ENCODE results near the gene TPD52L1. TPM values are rescaled to one million over a fixed set of nuclear protein-coding genes. Genes with fewer than 3 reads are reported as not detected.

Gene TPD52L1
- total RNA-seq, 4 donors from 2014 or later: 22.2 to 77.6 (median 37.7) TPM

- Histone ChIP-seq H3K27ac (no peak overlapping the region), H3K4me1 (no peaks in the 10 kb centered on the region), H3K9me3 (no peaks in the 10 kb centered on the region), H3K36me3 (no peaks in the 10 kb centered on the region), H3K4me3 (no peak overlapping the region), H3K27me3 (no peaks in the 10 kb centered on the region)
- intact Hi-C loops (cut with DNase I; ENCODE audit: low total_unique reads): no loop called here
- no peak for DNase-seq
- TF ChIP-seq POLR2A (IDR thresholded peaks at IDR 0.05) (no peak), CTCF (IDR thresholded peaks at IDR 0.05) (no peak)
Observed at GRCh38 chr6:125257351-125257750, 103.8 kb downstream of the TPD52L1 start.

- H3K4me1 ChIP-seq: no peaks in the 10 kb centered on the region
- TF ChIP-seq CTCF (IDR thresholded peaks at IDR 0.05) (no peak), POLR2A (IDR thresholded peaks at IDR 0.05) (no peak)
- no peak overlapping the region for H3K27ac ChIP-seq
- H3K9me3 ChIP-seq: no peaks in the 10 kb centered on the region
- H3K36me3 ChIP-seq: no peaks in the 10 kb centered on the region
- no peaks in the 10 kb centered on the region for H3K27me3 ChIP-seq
- no peak overlapping the region for H3K4me3 ChIP-seq
- no peak for DNase-seq
- intact Hi-C loops (cut with DNase I; ENCODE audit: low total_unique reads): no loop called here
Observed at GRCh38 chr6:125258651-125259353, 105.2 kb downstream of the TPD52L1 start.

GRCh38 chr6:125259354-125259736 lies 105.8 kb downstream of the TPD52L1 start:
- Histone ChIP-seq H3K4me1 (no peaks in the 10 kb centered on the region), H3K9me3 (no peaks in the 10 kb centered on the region), H3K36me3 (no peaks in the 10 kb centered on the region), H3K27ac (no peak overlapping the region), H3K4me3 (no peak overlapping the region), H3K27me3 (no peaks in the 10 kb centered on the region)
- no peak for DNase-seq
- TF ChIP-seq POLR2A (IDR thresholded peaks at IDR 0.05) (no peak), CTCF (IDR thresholded peaks at IDR 0.05) (no peak)
- intact Hi-C loops (cut with DNase I; ENCODE audit: low total_unique reads): no loop called here

- Histone ChIP-seq H3K27me3 (no peaks in the 10 kb centered on the region), H3K36me3 (no peaks in the 10 kb centered on the region), H3K4me1 (no peaks in the 10 kb centered on the region), H3K27ac (no peak overlapping the region), H3K9me3 (no peaks in the 10 kb centered on the region), H3K4me3 (no peak overlapping the region)
- no peak for DNase-seq
- intact Hi-C loops (cut with DNase I; ENCODE audit: low total_unique reads): no loop called here
- no peak for TF ChIP-seq CTCF (IDR thresholded peaks at IDR 0.05)
- no peak for TF ChIP-seq POLR2A (IDR thresholded peaks at IDR 0.05)
Observed at GRCh38 chr6:125262016-125263013, 108.7 kb downstream of the TPD52L1 start.

- intact Hi-C loops (cut with DNase I; ENCODE audit: low total_unique reads): no loop called here
- Histone ChIP-seq H3K9me3 (no peaks in the 10 kb centered on the region), H3K36me3 (no peaks in the 10 kb centered on the region), H3K4me1 (no peaks in the 10 kb centered on the region), H3K27me3 (no peaks in the 10 kb centered on the region), H3K4me3 (no peak overlapping the region), H3K27ac (no peak overlapping the region)
- TF ChIP-seq CTCF (IDR thresholded peaks at IDR 0.05) (no peak), POLR2A (IDR thresholded peaks at IDR 0.05) (no peak)
- no peak for DNase-seq
Observed at GRCh38 chr6:125264476-125264875, 110.9 kb downstream of the TPD52L1 start.

All from uterus (tissue), 4 donors.